Heart left ventricle (tissue), 16 donors: ENCODE measurements around the gene NFIC. TPM values are rescaled to one million over a fixed set of nuclear protein-coding genes. Genes with fewer than 3 reads are reported as not detected.
A peak's percentile ranks its signal among the peaks of the same experiment; 100 is the strongest.

Source experiments
- ATAC-seq, 4 donors: fragments of 200-7000 bp; cut with Tn5 transposase; one replicate each; pipeline ENCODE4 v1.9.1; 2020 to 2022; ENCODE audit warnings: moderate library complexity in 4 of 4, mild to moderate bottlenecking in 3 of 4, moderate number of reproducible peaks in 1 of 4
- DNase-seq, 5 donors: peaks; one replicate each; pipeline ENCODE4 v3.0.0-alpha.2; 2020
- H3K27ac ChIP-seq, 12 donors: fragments of 200-600 bp; sonication (generic) in 4 of 12; one replicate each; pipeline versions ENCODE4 v1.5.0 to v1.8.0; 2016 to 2022; ENCODE audit warnings: mild to moderate bottlenecking in 2 of 12
- H3K27me3 ChIP-seq, 9 donors: fragments of 200-600 bp; sonication (generic) in 2 of 9; one replicate each; pipeline versions ENCODE4 v1.5.1 to v1.8.0; 2016 to 2022; ENCODE audit warnings: mild to moderate bottlenecking in 3 of 9
- H3K36me3 ChIP-seq, 9 donors: fragments of 200-600 bp; sonication (generic) in 2 of 9; one replicate each; pipeline versions ENCODE4 v1.5.0 to v1.8.0; 2018 to 2022; ENCODE audit warnings: mild to moderate bottlenecking in 2 of 9
- H3K4me1 ChIP-seq, 12 donors: fragments of 200-600 bp; sonication (generic) in 4 of 12; one replicate each; pipeline versions ENCODE4 v1.5.0 to v1.8.0; 2016 to 2022; ENCODE audit warnings: mild to moderate bottlenecking in 3 of 12
- H3K4me3 ChIP-seq, 12 donors: fragments of 200-600 bp; sonication (generic) in 4 of 12; one replicate each; pipeline versions ENCODE4 v1.5.0 to v1.8.0; 2017 to 2022; ENCODE audit warnings: mild to moderate bottlenecking in 9 of 12, moderate library complexity in 4 of 12
- H3K9me3 ChIP-seq, 12 donors: fragments of 200-600 bp; sonication (generic) in 4 of 12; one replicate each; pipeline versions ENCODE4 v1.5.0 to v1.8.0; 2016 to 2022; ENCODE audit warnings: mild to moderate bottlenecking in 1 of 12
- POLR2A ChIP-seq, 2 donors: fragments of 450-650 bp; IDR thresholded peaks; one replicate each; pipeline ENCODE4 v1.6.1; 2017; ENCODE audit warnings: antibody characterized with exemption in 2 of 2, mild to moderate bottlenecking in 2 of 2, moderate library complexity in 2 of 2
- WGBS, 4 donors: extraction: QIAGEN DNeasy Blood & Tissue Kit in 2 of 4; methylation state at CpG; one replicate each; pipeline versions ENCODE4 v1.1.5 to v1.1.7; 2013 to 2018; 5-methylcytosine and 5-hydroxymethylcytosine counted together
- intact Hi-C, 10 donors: fragments of 100-400 bp; cut with DNase I; formaldehyde crosslinking; loops; one replicate each; pipeline versions ENCODE4 v1.11.1 to v1.14.2; 2022
- long read RNA-seq, 3 donors: library from polyadenylated mRNA; unstranded; transcript quantifications; one replicate each; pipeline ENCODE4 v2.0.0, GENCODE V29; 2020 to 2021
- polyA plus RNA-seq, 2 donors: library from polyadenylated mRNA; stranded (reverse); fragments of 200-250 nt; gene quantifications; one replicate each; pipeline ENCODE4 v1.2.3, GENCODE V29; 2013
- total RNA-seq, 9 donors: library from RNA; depleted of rRNA in 2 of 9; stranded (reverse); fragments of >200 nt in 2 of 9; fragmentation: NEBNext Ultra II Directional in 3 of 9; extraction: Animal tissue kit (Norgen Biotek cat#: 25700) in 3 of 9; gene quantifications; one replicate each; pipeline versions ENCODE4 v1.1.0 to v1.2.4, GENCODE V29; 2016 to 2023
- TF ChIP-seq, protein P1 (sequence below), 12 donors: fragments of 200-600 bp; sonication (generic) in 4 of 12; IDR thresholded peaks; one replicate each; pipeline versions ENCODE4 v1.5.0 to v1.8.0; 2018 to 2022; ENCODE audit warnings: antibody characterized with exemption in 12 of 12, mild to moderate bottlenecking in 5 of 12
- donor health status: ischemic (EF 13 %, LVEDD 7.1; RV severe dilation, severe dysfunction).
- donor health status: healthy with polysubstance abuse.
- donor health status: DM: no; HTN: yes; CAD: no.
- donor health status: DM: no; HTN: no; CAD: no.
- donor health status: ischemic (EF 25% LVEDD 6.9; RV normal size, moderate dysfunction).
- donor health status: ischemic (EF 25% LVEDD 5.7; RV mildly dilated, moderate dysfunction).
- donor health status: healthy.
- donor health status: DM: yes; HTN: yes; CAD: no.
- donor health status: ischemic (EF 35%, LVEDD 5.7; RV mildly dilated, moderate dysfunction).
- donor health status: nonischemic (EF 11% LVEDD 7.7; RV severe dilation, severe dysfunction).
- donor health status: DM: yes; HTN: yes; CAD: no.
- donor health status: PGD.
- donor health status: ischemic (EF 29% LVEDD 5.4; RV normal size, mild dysfunction).
- donor health status: nonischemic (EF 23%, LVEDD 6.1; RV moderate dilation, normal function).

The NFIC gene
- total RNA-seq (100 to 1,000 TPM; 107 to 267 (median 155) TPM), polyA plus RNA-seq (100 to 1,000 TPM; 159 to 192 TPM)
- long read RNA-seq, donor 1, full-length matches to known transcripts, result 45 of 120 reads
- long read RNA-seq, donor 1, partial matches to known transcripts, result 4 of 120 reads
- long read RNA-seq, donor 1, other reads (novel, unspliced or antisense), result 71 of 120 reads
- long read RNA-seq, donor 2, full-length matches to known transcripts, result 235 of 292 reads
- long read RNA-seq, donor 2, partial matches to known transcripts, result 16 of 292 reads
- long read RNA-seq, donor 2, other reads (novel, unspliced or antisense), result 41 of 292 reads
- long read RNA-seq, donor 3, full-length matches to known transcripts, result 43 of 103 reads
- long read RNA-seq, donor 3, partial matches to known transcripts, result 7 of 103 reads
- long read RNA-seq, donor 3, other reads (novel, unspliced or antisense), result 53 of 103 reads

DNA sequence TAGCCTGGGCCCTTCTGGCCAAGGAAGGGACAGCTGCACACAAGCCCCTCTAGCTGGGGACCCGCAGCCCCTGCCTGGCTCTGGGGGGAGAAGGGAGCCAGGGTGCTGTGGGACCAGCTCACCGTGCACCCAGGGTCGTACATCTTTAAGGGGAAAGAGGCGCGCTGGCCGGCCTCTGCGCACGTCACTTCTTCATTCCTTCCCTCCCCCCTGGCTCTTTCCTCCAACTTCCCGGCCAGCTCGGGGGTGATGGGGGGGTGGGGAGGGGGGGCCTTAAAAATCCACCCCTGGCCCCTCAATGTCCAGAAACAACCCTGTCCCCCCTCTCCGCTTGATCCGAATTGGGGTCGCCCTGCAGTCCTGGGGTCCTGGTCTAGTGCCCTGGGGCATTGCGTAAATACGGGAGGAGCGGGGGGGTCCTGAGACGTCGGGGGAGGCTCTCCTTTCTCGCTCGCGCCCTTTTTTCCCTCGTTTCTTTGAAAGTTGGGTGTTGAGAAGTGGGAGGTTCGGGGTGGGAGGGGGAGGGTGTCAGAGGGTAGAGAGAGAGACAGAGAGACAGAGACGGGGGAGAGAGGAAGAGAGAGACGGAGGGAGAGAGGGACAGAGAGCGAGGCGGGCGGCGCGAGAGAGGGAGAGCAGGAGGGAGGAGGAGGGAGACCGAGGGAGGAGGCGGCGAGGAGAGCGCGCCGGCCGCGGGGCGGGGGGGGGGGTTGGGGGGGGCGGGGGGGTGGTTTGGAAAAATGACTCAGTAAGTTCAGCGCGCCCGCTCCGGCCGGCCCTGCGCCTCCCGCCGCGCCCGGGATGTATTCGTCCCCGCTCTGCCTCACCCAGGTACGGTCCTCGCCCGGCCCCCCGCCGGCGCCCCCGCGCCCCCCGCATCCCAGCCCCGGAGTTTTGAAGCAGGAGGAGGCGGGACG lies at the start of gene NFIC:
Gene NFIC, plus strand, starts transcription at position 748 of the 917 bp plus-strand sequence. Its CDS starts 54 bp downstream, at position 802.
- intact Hi-C loops, result loop anchor here in 6 of 10 donors (1.0 to 5.0 kb wide), 5 partner anchors 9 to 41 kb away; no protein-coding TSS in a partner anchor
- H3K27me3 ChIP-seq, result no peaks in the 10 kb centered on the region

DNA sequence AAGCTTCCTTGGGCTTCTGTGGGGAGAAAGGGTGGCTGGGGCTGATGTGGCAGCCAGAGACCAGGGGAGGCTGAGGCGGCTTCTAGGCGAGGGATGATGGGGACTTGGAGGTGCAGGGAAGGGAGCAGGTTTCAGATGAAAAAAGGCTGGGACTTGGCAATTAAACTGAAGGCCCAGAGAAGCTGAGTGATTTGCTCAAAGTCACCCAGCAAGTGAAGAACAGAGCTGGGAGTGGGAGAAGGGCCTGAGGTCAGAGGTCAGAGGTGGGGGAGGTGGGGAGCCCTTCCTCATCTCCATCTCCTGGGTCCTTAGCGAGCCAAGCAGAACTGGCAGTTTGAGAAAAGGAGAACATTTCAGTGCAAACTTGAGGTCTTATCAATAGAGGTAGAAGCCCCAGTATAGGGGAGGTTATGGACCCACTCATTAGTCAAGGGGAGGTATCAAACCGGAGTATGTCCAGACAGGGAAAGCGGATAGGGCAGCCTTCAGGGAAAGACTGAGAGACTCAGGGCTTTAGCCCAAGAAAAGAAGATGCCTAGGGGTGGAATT lies 49.6 kb upstream of the NFIC start:
- DNase-seq, result peak in 1 of 5 donors; percentile 25
- TF ChIP-seq POLR2A (IDR thresholded peaks at IDR 0.05), result no peak
- TF ChIP-seq, protein P1, sequence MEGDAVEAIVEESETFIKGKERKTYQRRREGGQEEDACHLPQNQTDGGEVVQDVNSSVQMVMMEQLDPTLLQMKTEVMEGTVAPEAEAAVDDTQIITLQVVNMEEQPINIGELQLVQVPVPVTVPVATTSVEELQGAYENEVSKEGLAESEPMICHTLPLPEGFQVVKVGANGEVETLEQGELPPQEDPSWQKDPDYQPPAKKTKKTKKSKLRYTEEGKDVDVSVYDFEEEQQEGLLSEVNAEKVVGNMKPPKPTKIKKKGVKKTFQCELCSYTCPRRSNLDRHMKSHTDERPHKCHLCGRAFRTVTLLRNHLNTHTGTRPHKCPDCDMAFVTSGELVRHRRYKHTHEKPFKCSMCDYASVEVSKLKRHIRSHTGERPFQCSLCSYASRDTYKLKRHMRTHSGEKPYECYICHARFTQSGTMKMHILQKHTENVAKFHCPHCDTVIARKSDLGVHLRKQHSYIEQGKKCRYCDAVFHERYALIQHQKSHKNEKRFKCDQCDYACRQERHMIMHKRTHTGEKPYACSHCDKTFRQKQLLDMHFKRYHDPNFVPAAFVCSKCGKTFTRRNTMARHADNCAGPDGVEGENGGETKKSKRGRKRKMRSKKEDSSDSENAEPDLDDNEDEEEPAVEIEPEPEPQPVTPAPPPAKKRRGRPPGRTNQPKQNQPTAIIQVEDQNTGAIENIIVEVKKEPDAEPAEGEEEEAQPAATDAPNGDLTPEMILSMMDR (IDR thresholded peaks at IDR 0.05), result no peak
- H3K36me3 ChIP-seq, result no peaks in the 10 kb centered on the region
- intact Hi-C loops, result no loop called here
- no peak overlapping the region for H3K4me3 ChIP-seq
- H3K27me3 ChIP-seq, result peaks cover 12 to 91% (median 39%) of the 10 kb centered on the region in 9 donors
- H3K27ac ChIP-seq, result no peak overlapping the region
- ATAC-seq, result no peak
- no peaks in the 10 kb centered on the region for H3K4me1 ChIP-seq
- H3K9me3 ChIP-seq, result no peaks in the 10 kb centered on the region
- WGBS, 4 donors, result 83 to 86% (median 84%) methylated on average over 5 of the region's 5 CpGs

More for the DNA sequence above, at the start of gene NFIC:
- Histone ChIP-seq H3K9me3 (no peaks in the 10 kb centered on the region), H3K4me3 (peak within 1 kb of the TSS; percentile 75 to 97 (median 82)), H3K27ac (peak within 1 kb of the TSS; percentile 94 to 100 (median 97)), H3K4me1 (peaks cover 6 to 82% (median 49%) of the 10 kb centered on the region in 12 donors), H3K36me3 (peaks cover 0 to 4% (median 0%) of the 10 kb centered on the region in 9 donors)
- TF ChIP-seq, protein P1 (IDR thresholded peaks at IDR 0.05), result no peak
- TF ChIP-seq POLR2A (IDR thresholded peaks at IDR 0.05), result no peak
- DNase-seq, result peak; percentile 83 to 90 (median 87)
- peak; percentile 59 to 72 (median 72) for ATAC-seq
- WGBS, 4 donors, result 1% methylated on average over 42 to 54 of the region's 64 CpGs

DNA sequence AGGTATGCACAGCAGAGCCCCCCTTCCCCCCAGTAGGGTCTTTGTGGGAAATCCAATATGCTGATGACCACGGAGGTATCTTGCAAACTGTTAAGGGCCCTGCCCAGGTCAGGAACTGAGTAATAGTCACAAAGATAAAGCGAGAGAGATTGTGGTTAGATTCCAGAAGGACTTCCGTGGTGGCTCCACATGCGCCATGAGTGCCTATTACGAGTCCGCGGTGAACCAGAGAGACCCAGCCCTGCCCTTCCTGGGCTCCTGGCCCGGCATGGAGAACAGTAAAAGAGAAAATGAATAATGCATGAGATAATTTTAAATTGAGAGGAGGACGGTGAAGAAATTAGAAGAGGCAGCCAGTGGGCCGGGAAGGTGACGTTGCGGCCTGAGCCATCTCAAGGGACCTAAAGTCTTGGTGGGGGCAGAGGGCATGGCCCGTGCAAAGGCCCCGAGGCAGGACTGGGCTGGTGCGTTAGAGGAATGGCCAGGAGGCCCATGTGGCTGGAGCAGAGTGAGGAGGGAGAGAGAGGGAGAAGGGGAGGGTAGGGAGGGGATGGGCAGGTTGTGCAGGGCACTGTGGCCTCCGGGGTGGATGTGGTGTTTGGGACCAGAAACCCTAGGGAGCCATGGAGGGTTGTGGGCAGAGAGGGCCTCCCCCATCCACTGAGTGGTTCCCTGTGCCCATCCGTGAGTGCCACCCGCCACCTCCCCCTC lies 46.6 kb upstream of the NFIC start:
- ATAC-seq (no peak), DNase-seq (peak in 1 of 5 donors; percentile 45)
- no peak overlapping the region for H3K27ac ChIP-seq
- H3K4me1 ChIP-seq, result no peaks in the 10 kb centered on the region
- intact Hi-C loops, result loop anchor here in 1 of 10 donors (5.0 kb wide), 1 partner anchor 158 kb away; no protein-coding TSS in a partner anchor
- no peaks in the 10 kb centered on the region for H3K9me3 ChIP-seq
- no peak overlapping the region for H3K4me3 ChIP-seq
- TF ChIP-seq POLR2A (IDR thresholded peaks at IDR 0.05), result no peak
- TF ChIP-seq, protein P1 (IDR thresholded peaks at IDR 0.05), result no peak
- 51 to 66% (median 59%) methylated on average over 16 to 18 of the region's 18 CpGs for WGBS, 4 donors
- H3K27me3 ChIP-seq, result peaks cover 9 to 62% (median 19%) of the 10 kb centered on the region in 9 donors
- H3K36me3 ChIP-seq, result no peaks in the 10 kb centered on the region
